GM19452 (cell line): ENCODE measurements around the gene TEDC2.

Source experiments
- ATAC-seq: cut with Tn5 transposase; IDR thresholded peaks from one replicate; pipeline ENCODE4 v1.9.1; 2021; ENCODE audit not compliant: unreplicated experiment

TEDC2 gene

GRCh38 chr16:2465653-2466415 lies 5.9 kb downstream of the TEDC2 start:
- no peak for ATAC-seq

DNA sequence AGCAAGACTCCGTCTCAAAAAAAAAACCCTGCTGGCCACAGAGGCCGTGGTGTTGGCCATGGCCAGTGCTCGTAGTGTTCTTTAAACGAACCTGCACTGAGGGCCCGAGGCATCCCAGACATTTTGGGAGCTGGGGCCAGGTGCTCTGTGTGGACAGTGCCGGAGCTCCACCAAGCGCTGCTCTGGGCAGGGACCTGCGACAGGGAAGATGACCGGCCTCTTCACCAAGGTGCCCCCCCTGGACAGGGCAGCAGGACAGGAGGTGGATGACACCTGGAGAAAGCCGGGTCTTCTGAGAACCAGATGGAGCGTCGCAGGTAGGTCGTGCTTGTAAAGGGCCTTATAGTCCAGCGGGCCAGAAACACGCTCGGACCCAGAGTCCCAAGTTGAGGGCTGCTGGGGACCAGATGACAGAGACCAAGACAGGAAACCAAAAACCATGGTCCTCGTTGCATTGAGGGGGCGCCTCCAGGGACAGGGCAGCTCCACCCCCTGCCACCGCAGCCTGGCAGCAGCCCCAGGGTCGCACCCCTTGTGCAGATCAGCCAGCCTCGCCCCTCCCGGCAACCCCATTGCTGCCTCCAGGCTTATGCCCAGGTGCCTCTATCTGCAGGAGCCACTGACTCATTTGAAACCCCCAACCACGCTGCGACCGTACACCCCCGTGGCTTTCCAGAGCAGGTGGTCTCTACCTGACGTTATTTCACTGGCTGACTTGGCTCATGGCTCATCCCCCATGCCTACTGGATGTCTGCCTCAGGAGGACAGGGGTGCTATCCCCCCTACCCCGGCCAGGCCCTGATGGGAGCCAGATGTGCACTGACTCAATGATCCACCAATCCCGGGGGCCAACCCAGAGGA lies 7.0 kb downstream of the TEDC2 start:
- no peak for ATAC-seq

DNA sequence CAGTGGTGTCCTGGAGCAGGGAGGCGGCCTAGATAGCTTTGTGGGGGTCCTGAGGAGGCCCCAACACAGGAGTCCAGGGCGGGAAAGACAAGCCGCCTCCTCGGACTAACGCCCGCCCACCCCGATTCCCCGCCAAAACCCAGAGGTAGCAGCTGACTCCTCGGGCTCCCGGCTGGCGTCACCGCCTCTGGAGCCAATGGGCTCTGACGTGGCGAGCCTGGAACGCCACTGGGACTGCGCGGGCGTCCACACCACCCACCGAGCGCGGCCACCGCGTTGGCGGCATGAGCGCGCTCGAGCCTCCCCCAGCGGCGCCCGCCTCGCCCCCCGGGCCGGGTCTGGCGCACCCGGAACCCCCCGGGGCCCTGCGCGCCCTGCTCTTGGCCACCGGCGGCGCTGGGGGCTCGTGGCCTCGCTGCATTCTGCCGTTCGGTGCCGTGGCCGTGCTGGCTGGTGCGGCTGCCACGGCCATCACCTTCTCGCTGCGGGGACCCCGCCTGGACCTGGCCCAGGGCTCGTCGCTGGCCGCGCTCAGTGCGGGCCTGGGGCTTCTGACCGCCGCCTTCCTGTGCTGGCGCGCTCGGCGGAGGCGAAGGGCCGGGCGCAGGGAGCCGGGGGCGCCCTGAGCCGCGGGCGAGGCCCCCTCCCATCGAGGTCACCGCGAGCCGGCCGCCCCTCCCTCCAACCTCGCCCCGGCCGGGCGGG lies 7.8 kb downstream of the TEDC2 start:
- no peak for ATAC-seq

GRCh38 chr16:2468233-2468724 lies 8.4 kb downstream of the TEDC2 start:
- no peak for ATAC-seq

DNA sequence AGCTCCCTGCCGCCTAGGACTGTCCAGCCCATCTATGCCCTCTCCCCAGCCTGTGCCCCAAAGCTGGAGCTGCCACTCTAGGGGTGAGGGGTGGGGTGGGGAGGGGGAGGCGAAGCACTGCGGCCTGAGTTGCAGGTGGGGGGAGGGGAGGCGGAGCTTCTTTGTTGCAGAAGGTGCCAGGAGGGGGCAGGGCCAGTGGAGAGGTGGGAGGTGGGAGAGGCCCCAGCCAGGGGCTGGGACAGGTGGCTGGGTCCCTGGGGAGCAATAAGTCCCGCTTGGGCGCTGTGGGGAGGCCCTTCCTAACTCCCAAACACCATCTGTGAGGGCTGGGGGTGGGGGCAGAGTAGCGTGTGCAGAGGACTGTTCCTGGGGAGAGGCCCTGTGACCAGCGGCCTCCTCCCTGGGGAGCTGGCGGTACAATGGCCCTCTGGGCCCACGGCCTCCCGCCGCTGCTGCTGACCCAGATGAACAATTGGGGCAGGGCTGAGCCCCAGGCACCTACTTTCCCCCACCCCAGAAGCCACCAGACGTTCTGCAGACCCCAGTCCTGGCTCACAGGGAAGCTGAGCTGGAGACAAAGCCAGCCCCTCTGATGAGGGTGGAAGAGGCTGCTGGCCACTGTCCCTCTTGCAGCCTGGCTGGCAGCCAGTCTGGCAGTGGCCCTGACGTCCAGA lies 9.0 kb downstream of the TEDC2 start:
- ATAC-seq: no peak

DNA sequence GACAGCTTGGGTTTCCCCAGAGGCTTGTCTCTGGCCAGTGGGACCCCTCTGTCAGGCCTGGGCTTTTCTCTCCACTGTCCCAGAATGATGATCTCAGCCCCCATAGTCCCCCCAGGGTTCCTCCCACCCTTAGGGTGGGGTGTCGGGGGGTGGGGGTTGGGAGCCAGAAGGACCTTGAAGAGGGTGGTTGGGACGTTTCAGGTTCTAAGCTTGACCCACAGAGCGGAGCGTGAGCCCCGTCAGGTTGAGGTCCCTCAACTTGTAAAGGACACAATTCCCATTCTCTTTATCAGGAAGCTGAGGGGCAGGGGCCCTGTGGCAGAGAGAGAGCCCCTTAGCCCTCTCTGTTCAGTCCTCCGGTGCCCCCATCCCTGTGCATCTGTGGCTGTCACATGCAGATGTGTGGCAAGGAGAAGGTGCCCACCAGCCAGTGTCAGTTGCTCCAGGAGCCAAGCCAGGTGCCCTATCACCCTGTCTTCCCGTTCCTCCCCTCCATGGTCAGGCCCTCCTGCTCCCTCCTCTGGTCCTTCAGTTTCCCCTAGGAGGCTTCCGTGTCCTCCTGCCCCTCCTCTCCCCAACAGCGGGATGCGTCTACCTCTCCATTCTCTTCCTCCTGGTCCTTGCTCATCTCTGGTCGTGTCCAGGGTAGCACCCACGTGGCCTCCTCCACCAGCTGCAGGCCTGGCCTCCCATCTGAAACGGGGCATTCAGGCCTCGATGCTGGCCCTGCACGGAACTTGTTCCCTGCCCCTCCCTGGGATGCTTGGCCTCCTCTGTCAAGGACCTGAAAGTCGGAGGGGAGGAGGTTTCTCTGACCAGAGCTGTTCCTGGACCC lies 9.7 kb downstream of the TEDC2 start:
- no peak for ATAC-seq

DNA sequence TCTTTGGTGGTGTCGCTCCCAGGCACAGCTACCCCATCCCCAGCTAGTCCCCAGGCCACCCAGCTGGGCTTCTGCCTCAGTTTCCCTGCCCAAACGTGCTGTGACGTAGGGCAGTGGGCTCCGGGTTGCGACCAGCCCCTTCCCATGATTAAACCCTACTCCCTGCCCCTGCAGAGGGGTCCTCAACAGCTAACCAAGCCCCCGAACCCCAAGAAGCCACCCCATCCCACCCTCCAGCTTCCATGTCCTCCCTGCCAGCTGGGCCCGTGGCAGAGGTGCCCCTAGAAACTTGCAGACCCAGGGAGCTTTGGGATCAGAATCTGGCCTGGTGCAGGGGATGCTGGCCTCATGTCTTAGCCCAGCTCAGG lies 10.3 kb downstream of the TEDC2 start:
- ATAC-seq: no peak

GRCh38 chr16:2470603-2471015 lies 10.7 kb downstream of the TEDC2 start:
- no peak for ATAC-seq

GRCh38 chr16:2471016-2471652 lies 11.2 kb downstream of the TEDC2 start, which contains the start of gene NTN3:
NTN3 (plus strand) TSS chr16:2471297; CDS start chr16:2471702, 405 bp downstream.
- ATAC-seq: no peak

- no peak for ATAC-seq
Observed at GRCh38 chr16:2471653-2472487, 12.0 kb downstream of the TEDC2 start.

GRCh38 chr16:2472488-2472864 lies 12.6 kb downstream of the TEDC2 start:
- no peak for ATAC-seq

DNA sequence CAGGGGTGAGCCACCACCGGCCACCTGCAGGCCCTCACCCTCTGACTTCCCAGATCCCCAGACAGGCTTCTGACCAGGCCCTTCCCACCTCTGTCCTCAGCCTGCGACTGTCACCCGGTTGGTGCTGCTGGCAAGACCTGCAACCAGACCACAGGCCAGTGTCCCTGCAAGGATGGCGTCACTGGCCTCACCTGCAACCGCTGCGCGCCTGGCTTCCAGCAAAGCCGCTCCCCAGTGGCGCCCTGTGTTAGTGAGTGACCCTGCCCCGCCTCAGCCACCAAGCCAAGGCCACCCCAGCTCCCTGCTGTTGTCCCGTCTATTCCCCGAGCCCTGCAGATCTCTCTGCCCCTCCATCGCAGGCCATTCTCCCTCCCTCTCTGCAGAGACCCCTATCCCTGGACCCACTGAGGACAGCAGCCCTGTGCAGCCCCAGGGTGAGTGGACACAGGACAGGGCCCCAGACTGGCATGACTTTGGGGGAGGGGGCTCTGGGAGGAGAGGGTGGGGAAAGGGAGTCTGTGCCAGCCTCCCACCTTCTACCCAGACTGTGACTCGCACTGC lies 13.1 kb downstream of the TEDC2 start:
- no peak for ATAC-seq

DNA sequence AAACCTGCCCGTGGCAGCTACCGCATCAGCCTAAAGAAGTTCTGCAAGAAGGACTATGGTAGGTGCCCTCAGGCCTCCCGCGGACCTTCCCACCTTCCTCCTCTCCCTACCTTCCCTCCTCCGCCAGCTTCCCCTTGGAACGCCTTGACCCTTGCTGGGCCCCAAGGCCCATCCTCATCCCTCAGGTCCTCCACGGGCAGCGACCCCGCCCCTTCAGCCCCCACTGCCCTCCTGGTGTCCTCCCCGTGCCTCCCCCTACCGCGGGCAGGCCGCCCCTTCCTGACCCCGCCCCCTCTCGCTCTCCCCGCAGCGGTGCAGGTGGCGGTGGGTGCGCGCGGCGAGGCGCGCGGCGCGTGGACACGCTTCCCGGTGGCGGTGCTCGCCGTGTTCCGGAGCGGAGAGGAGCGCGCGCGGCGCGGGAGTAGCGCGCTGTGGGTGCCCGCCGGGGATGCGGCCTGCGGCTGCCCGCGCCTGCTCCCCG lies 13.6 kb downstream of the TEDC2 start:
- ATAC-seq: peak; percentile 6

DNA sequence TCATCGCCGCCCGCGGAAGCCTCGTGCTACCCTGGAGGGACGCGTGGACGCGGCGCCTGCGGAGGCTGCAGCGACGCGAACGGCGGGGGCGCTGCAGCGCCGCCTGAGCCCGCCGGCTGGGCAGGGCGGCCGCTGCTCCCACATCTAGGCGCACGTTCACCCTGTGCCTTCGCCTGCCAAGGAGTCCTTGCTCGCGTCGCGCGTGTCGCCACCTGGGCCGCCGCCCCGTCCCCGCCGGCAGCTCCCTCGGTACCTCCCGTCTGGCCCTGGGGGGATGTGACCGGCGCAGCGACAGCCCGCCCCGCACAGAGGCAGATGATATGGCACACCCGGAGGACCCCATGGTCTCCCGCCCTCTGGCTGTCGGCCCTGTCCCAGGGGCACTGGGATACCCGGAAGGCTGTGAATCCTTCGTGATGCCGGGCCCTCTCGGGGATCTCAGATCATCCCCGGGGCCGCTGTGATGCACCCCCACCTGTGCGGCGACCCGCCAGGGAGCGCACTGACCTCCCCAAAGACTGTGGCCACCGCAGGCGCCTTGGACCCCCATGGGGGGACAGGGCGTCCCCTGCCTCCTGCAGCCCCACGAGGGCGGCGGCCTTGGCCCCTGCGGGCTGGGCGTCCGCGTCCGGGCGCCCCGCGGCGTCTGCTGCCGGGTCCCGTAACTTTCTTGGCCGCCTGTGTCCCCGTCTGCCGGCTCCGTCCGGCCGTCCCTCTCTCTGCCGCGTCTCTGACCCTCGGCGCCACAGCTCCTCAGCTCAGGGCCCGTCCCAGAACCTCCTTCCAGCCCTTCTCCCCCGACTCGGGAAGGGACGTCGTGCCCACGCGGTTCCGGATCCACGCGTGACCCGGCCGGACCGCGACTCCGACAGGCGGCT lies 14.3 kb downstream of the TEDC2 start:
- peak; percentile 29 for ATAC-seq

GRCh38 chr16:2474877-2475412 lies 15.0 kb downstream of the TEDC2 start, which contains the start of gene TBC1D24:
TBC1D24 (plus strand) TSS chr16:2475127; CDS start chr16:2496149, 21,022 bp downstream.
- peak; percentile 56 for ATAC-seq

- ATAC-seq: peak; percentile 3
Observed at GRCh38 chr16:2475413-2476344, 15.8 kb downstream of the TEDC2 start.
